ENCODE measurements around the gene CST7. TPM values are rescaled to one million over a fixed set of nuclear protein-coding genes. Genes with fewer than 3 reads are reported as not detected.

The CST7 gene

DNA sequence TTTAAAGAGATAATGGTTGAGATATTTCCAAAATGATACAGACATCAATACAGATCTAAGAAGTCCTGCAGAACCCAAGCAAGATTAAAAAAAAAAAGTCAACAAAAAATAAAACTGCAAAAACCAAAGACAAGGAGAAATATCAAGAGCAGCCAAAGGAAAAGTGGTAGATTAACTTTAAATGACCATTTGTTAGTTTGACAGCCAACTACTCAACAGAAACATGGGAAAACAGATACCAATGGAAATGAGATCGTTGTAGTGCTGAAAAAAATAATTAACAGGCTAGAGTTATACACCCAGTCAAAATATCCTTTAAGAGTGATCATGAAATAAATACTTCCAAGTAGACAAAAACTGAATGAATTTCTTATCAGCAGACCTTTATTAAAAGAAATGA lies 53.9 kb downstream of the CST7 start:
- Histone ChIP-seq H3K27me3 (ENCODE audit: control insufficient read depth, insufficient read depth, low read length) (peaks cover 20% of the 10 kb centered on the region), H3K9ac (ENCODE audit: low read depth, low read length) (no peak overlapping the region), H3K4me2 (ENCODE audit: low read length) (no peak overlapping the region), H3K4me1 (ENCODE audit: control insufficient read depth, insufficient read depth, low read length) (peaks cover 10% of the 10 kb centered on the region), H3K36me3 (ENCODE audit: insufficient read depth, low read length) (no peaks in the 10 kb centered on the region), H3K9me3 (replicated peaks; ENCODE audit: low read length) (no peaks in the 10 kb centered on the region), H3K4me3 (ENCODE audit: low read length) (no peak overlapping the region)

GRCh38 chr20:25005220-25005619 lies 56.2 kb downstream of the CST7 start:
- Histone ChIP-seq H3K4me2 (ENCODE audit: low read length) (no peak overlapping the region), H3K4me1 (ENCODE audit: control insufficient read depth, insufficient read depth, low read length) (peaks cover 6% of the 10 kb centered on the region), H3K36me3 (ENCODE audit: insufficient read depth, low read length) (no peaks in the 10 kb centered on the region), H3K9ac (ENCODE audit: low read depth, low read length) (no peak overlapping the region), H3K4me3 (ENCODE audit: low read length) (no peak overlapping the region), H3K9me3 (replicated peaks; ENCODE audit: low read length) (no peaks in the 10 kb centered on the region), H3K27me3 (ENCODE audit: control insufficient read depth, insufficient read depth, low read length) (peaks cover 9% of the 10 kb centered on the region)

DNA sequence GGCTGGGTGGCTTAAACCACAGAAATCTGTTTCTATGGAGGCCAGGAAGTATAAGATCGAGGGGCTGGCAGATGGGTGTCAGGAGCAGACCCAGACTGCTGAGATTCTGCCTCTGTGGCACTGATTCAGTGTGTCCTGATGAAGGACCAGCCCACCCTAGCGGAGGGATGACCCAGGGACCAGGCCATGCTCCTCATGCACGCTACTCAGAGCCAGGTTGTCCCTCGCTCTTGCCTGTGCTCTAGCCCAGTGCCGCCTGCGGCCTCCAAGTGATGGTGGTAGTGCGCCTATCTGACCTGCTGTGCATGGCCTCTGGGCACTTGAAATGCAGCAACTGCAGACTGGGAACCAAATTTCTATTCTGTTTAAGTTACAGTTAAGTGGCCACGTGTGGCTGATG lies 56.6 kb downstream of the CST7 start:
- H3K4me3 ChIP-seq (ENCODE audit: low read length) = no peak overlapping the region
- peaks cover 3% of the 10 kb centered on the region for H3K4me1 ChIP-seq (ENCODE audit: control insufficient read depth, insufficient read depth, low read length)
- H3K9me3 ChIP-seq (replicated peaks; ENCODE audit: low read length) = no peaks in the 10 kb centered on the region
- H3K27me3 ChIP-seq (ENCODE audit: control insufficient read depth, insufficient read depth, low read length) = peaks cover 9% of the 10 kb centered on the region
- H3K4me2 ChIP-seq (ENCODE audit: low read length) = no peak overlapping the region
- no peak overlapping the region for H3K9ac ChIP-seq (ENCODE audit: low read depth, low read length)
- no peaks in the 10 kb centered on the region for H3K36me3 ChIP-seq (ENCODE audit: insufficient read depth, low read length)

DNA sequence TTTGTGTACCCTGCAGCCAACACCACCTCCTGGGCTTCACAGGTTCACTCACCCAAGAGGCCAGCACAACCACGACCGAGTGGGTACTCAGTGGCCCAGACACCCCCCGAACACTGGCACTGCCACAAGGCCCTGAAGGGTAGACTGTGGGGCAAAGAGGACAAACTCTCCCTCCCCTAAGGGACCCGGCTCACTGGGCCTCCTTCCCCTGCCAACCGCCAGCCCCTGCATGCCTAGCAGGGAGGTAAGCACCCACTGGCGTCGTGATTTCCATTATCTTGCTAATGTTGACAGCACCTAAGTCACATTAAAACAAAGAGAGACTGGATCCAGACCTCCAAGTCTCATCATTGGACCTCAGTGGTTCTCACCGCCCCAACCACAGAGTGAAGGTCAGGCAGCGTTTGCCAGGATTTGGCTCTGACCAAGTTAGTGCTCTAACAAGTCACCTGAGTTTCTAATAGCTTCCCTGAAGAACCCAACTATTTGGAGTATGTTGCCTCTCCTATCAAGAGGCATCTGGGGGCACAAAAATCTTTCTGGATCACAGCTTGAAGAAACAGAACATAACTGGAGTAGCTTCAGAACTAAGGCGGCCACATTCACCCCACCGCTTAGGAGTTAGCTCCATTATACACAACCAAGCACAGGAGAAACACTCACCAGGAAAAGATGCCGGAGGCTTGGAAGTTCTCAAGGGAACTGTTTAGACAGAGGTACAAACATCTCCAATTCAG lies 57.5 kb downstream of the CST7 start:
- Histone ChIP-seq H3K4me3 (ENCODE audit: low read length) (no peak overlapping the region), H3K4me1 (ENCODE audit: control insufficient read depth, insufficient read depth, low read length) (no peaks in the 10 kb centered on the region), H3K36me3 (ENCODE audit: insufficient read depth, low read length) (no peaks in the 10 kb centered on the region), H3K9ac (ENCODE audit: low read depth, low read length) (no peak overlapping the region), H3K9me3 (replicated peaks; ENCODE audit: low read length) (no peaks in the 10 kb centered on the region), H3K27me3 (ENCODE audit: control insufficient read depth, insufficient read depth, low read length) (peaks cover 12% of the 10 kb centered on the region), H3K4me2 (ENCODE audit: low read length) (no peak overlapping the region)

DNA sequence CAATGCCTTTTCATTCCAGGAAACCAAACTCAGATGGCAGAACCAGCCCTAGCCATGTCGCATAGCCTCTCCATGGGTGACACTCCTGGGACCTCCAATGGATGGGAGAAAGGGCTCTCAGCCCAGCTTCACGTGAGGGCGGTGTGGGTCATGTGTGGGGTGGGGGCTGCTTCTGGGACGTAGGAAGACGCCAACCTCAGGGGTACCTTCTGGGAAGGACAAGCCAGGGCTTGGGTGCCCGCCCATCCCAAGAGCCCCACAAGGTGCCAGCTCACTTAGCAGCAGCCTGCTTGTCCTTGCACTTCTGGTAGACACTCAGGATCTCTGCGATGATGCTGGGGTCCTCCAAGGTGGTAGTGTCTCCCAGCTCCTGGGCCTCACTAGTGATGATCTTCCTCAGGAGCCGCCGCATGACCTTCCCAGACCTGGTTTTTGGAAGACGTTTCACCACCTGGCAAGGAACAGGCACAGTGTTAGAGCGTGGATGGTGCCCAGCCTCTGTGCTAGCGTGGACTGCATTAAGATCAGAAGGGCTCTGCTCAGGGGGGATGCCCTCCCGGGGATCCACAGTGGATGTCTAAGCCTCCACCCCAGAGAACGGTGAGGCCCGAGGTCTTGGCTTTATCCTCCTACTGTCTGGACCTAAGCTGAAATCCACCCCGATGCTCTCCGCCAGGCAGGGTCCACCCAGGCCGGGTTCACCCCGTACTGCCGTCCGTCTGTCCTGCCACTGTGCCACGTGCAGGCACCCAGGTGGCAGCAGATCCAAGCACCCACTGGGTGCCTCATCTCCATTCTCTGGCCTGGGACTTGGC lies 58.6 kb downstream of the CST7 start:
- no peak overlapping the region for H3K9ac ChIP-seq (ENCODE audit: low read depth, low read length)
- H3K36me3 ChIP-seq (ENCODE audit: insufficient read depth, low read length) = no peaks in the 10 kb centered on the region

GRCh38 chr20:25008388-25009217 lies 59.5 kb downstream of the CST7 start:
- Histone ChIP-seq H3K36me3 (ENCODE audit: insufficient read depth, low read length) (no peaks in the 10 kb centered on the region), H3K4me1 (ENCODE audit: control insufficient read depth, insufficient read depth, low read length) (no peaks in the 10 kb centered on the region), H3K4me3 (ENCODE audit: low read length) (no peak overlapping the region), H3K27me3 (ENCODE audit: control insufficient read depth, insufficient read depth, low read length) (peaks cover 13% of the 10 kb centered on the region), H3K4me2 (ENCODE audit: low read length) (no peak overlapping the region), H3K9ac (ENCODE audit: low read depth, low read length) (no peak overlapping the region), H3K9me3 (replicated peaks; ENCODE audit: low read length) (no peaks in the 10 kb centered on the region)

More for the DNA sequence above, 58.6 kb downstream of the CST7 start:
- Histone ChIP-seq H3K27me3 (ENCODE audit: control insufficient read depth, insufficient read depth, low read length) (peaks cover 15% of the 10 kb centered on the region), H3K4me1 (ENCODE audit: control insufficient read depth, insufficient read depth, low read length) (no peaks in the 10 kb centered on the region), H3K4me2 (ENCODE audit: low read length) (no peak overlapping the region), H3K4me3 (ENCODE audit: low read length) (no peak overlapping the region), H3K9me3 (replicated peaks; ENCODE audit: low read length) (no peaks in the 10 kb centered on the region)

Small RNA genes within 50 kb of the gene (small RNA-seq; reads per million reads assigned to genes)
- gene RNU6-1257P = not detected
